ENCODE measurements around the gene GATA1. TPM values are rescaled to one million over a fixed set of nuclear protein-coding genes. Genes with fewer than 3 reads are reported as not detected.

The GATA1 gene
- total RNA-seq, 1 donor, result not detected

- no peaks in the 10 kb centered on the region for H3K36me3 ChIP-seq (ENCODE audit: insufficient read depth, low read length)
- H3K4me3 ChIP-seq (ENCODE audit: insufficient read depth, low read length), result no peak overlapping the region
- peak; percentile 67 for DNase-seq (ENCODE audit: insufficient read length, low spot score, missing footprints)
- no peak overlapping the region for H3K4me2 ChIP-seq (ENCODE audit: insufficient read depth, low read length)
- H3K4me1 ChIP-seq (ENCODE audit: insufficient read depth, low read length), result no peaks in the 10 kb centered on the region
- TF ChIP-seq CTCF (IDR thresholded peaks at IDR 0.05; ENCODE audit: extremely low read depth, low read depth, low read length), result no peak
- H4K20me1 ChIP-seq (ENCODE audit: insufficient read depth, low read length), result no peaks in the 10 kb centered on the region
- H3K79me2 ChIP-seq (ENCODE audit: insufficient read depth, low read length), result no peaks in the 10 kb centered on the region
- H3K27ac ChIP-seq (ENCODE audit: low read depth, low read length), result no peak overlapping the region
- H2AFZ ChIP-seq (ENCODE audit: low read length), result no peak overlapping the region
- H3K27me3 ChIP-seq (ENCODE audit: insufficient read depth, low read length), result peaks cover 20% of the 10 kb centered on the region
- H3K9me3 ChIP-seq (ENCODE audit: low read depth, low read length), result no peaks in the 10 kb centered on the region
Measured at GRCh38 chrX:48834383-48834709, 48.0 kb downstream of the GATA1 start.

- Histone ChIP-seq H3K4me3 (ENCODE audit: insufficient read depth, low read length) (no peak within 1 kb of the TSS), H3K4me2 (ENCODE audit: insufficient read depth, low read length) (no peak within 1 kb of the TSS)
Measured at GRCh38 chrX:48835524-48836329, 49.3 kb downstream of the GATA1 start, which contains the start of gene PCSK1N. Gene PCSK1N (minus strand): TSS chrX:48835610. CDS start chrX:48835532, 78 bp downstream.

GRCh38 chrX:48839686-48840085, 53.3 kb downstream of the GATA1 start:
- Histone ChIP-seq H3K36me3 (ENCODE audit: insufficient read depth, low read length) (no peaks in the 10 kb centered on the region), H2AFZ (ENCODE audit: low read length) (no peak overlapping the region), H3K27me3 (ENCODE audit: insufficient read depth, low read length) (peaks cover under 1% of the 10 kb centered on the region), H3K79me2 (ENCODE audit: insufficient read depth, low read length) (no peaks in the 10 kb centered on the region), H3K9me3 (ENCODE audit: low read depth, low read length) (no peaks in the 10 kb centered on the region), H3K4me1 (ENCODE audit: insufficient read depth, low read length) (no peaks in the 10 kb centered on the region), H3K4me3 (ENCODE audit: insufficient read depth, low read length) (no peak overlapping the region), H4K20me1 (ENCODE audit: insufficient read depth, low read length) (no peaks in the 10 kb centered on the region), H3K27ac (ENCODE audit: low read depth, low read length) (no peak overlapping the region), H3K4me2 (ENCODE audit: insufficient read depth, low read length) (no peak overlapping the region)
- no peak for TF ChIP-seq CTCF (IDR thresholded peaks at IDR 0.05; ENCODE audit: extremely low read depth, low read depth, low read length)
- no peak for DNase-seq (ENCODE audit: insufficient read length, low spot score, missing footprints)

More at GRCh38 chrX:48835524-48836329, 49.3 kb downstream of the GATA1 start, which contains the start of gene PCSK1N:
- Histone ChIP-seq H3K27ac (ENCODE audit: low read depth, low read length) (no peak within 1 kb of the TSS), H3K27me3 (ENCODE audit: insufficient read depth, low read length) (peaks cover 20% of the 10 kb centered on the region), H4K20me1 (ENCODE audit: insufficient read depth, low read length) (no peaks in the 10 kb centered on the region), H3K79me2 (ENCODE audit: insufficient read depth, low read length) (no peaks in the 10 kb centered on the region), H2AFZ (ENCODE audit: low read length) (no peak within 1 kb of the TSS), H3K36me3 (ENCODE audit: insufficient read depth, low read length) (no peaks in the 10 kb centered on the region), H3K9me3 (ENCODE audit: low read depth, low read length) (no peaks in the 10 kb centered on the region), H3K4me1 (ENCODE audit: insufficient read depth, low read length) (no peaks in the 10 kb centered on the region)
- peak; percentile 56 for DNase-seq (ENCODE audit: insufficient read length, low spot score, missing footprints)
- TF ChIP-seq CTCF (IDR thresholded peaks at IDR 0.05; ENCODE audit: extremely low read depth, low read depth, low read length), result no peak

Small RNA genes lying within 50 kb of the gene (small RNA-seq; reads per million reads assigned to genes)
- not detected for gene RNU6-29P

Other genes with a start within 250 kb of the GATA1 start
- 8.8 and 10.1 TPM in 2 replicates for gene TBC1D25, start 246.9 kb upstream of the GATA1 start, total RNA-seq
- 441 and 527 TPM in 2 replicates for gene RBM3, start 212.1 kb upstream of the GATA1 start, total RNA-seq
- gene WDR13, start 189.1 kb upstream of the GATA1 start, total RNA-seq, result 78.1 and 88.7 TPM in 2 replicates
- gene WAS, start 102.8 kb upstream of the GATA1 start, total RNA-seq, result 0.36 TPM in 1 of 2 replicates, not detected in the other
- gene SUV39H1, start 89.9 kb upstream of the GATA1 start, total RNA-seq, result 2.5 and 2.7 TPM in 2 replicates
- not detected in 2 replicates for gene GLOD5, start 24.8 kb upstream of the GATA1 start, total RNA-seq
- 30.1 and 30.4 TPM in 2 replicates for gene HDAC6, start 15.5 kb downstream of the GATA1 start, total RNA-seq
- not detected in 2 replicates for gene ERAS, start 39.9 kb downstream of the GATA1 start, total RNA-seq
- not detected in 2 replicates for gene PCSK1N, start 49.0 kb downstream of the GATA1 start, total RNA-seq
- gene TIMM17B, start 111.2 kb downstream of the GATA1 start, total RNA-seq, result 20.6 and 24.2 TPM in 2 replicates
- 32.9 and 33.6 TPM in 2 replicates for gene PQBP1, start 111.3 kb downstream of the GATA1 start, total RNA-seq
- gene SLC35A2, start 125.1 kb downstream of the GATA1 start, total RNA-seq, result 15.3 and 15.6 TPM in 2 replicates
- gene PIM2, start 132.4 kb downstream of the GATA1 start, total RNA-seq, result 4.3 and 4.7 TPM in 2 replicates
- gene OTUD5, start 171.0 kb downstream of the GATA1 start, total RNA-seq, result 31.2 and 33.7 TPM in 2 replicates
- 0.29 and 0.36 TPM in 2 replicates for gene KCND1, start 185.3 kb downstream of the GATA1 start, total RNA-seq
- 14.4 and 15.6 TPM in 2 replicates for gene GRIPAP1, start 215.7 kb downstream of the GATA1 start, total RNA-seq